ENCODE results near the gene ATP2A1. TPM values are rescaled to one million over a fixed set of nuclear protein-coding genes. Genes with fewer than 3 reads are reported as not detected.
"Not testable (repeated sequence)": the region's sequence is repeated elsewhere in the genome, so short reads cannot be mapped to it uniquely, and the experiment has no call there.

Gene ATP2A1
- total and polyA plus RNA-seq, 2 experiments from 2014 or later, result 0.09 to 0.11 TPM

GRCh38 chr16:28937222-28937876 lies 59.1 kb downstream of the ATP2A1 start:
- Histone ChIP-seq H3K4me1 (ENCODE audit: insufficient read depth) (no peaks in the 10 kb centered on the region), H3K4me2 (ENCODE audit: unreplicated experiment) (no peak overlapping the region), H3K9ac (no peak overlapping the region), H2AFZ (no peak overlapping the region), H3K79me2 (ENCODE audit: insufficient read depth) (no peaks in the 10 kb centered on the region), H3K27me3 (replicated peaks; ENCODE audit: insufficient read depth) (no peaks in the 10 kb centered on the region), H4K20me1 (ENCODE audit: insufficient read depth) (no peaks in the 10 kb centered on the region), H3K36me3 (ENCODE audit: low read depth) (no peaks in the 10 kb centered on the region), H3K27ac (no peak overlapping the region), H3K9me2 (ENCODE audit: insufficient read depth) (no peaks in the 10 kb centered on the region), H3K4me3 (no peak overlapping the region), H3F3A (ENCODE audit: insufficient read depth) (no peaks in the 10 kb centered on the region), H3K9me3 (ENCODE audit: low read depth) (no peaks in the 10 kb centered on the region)
- in situ Hi-C loops (cut with MboI), result loop anchor here (25.0 kb wide), 1 partner anchor 400 kb away; the partner anchor contains the start of gene NUPR1
- DNase-seq, result no peak
- no peak for TF ChIP-seq EZH2 (IDR thresholded peaks at IDR 0.05; ENCODE audit: insufficient read depth, poor library complexity, severe bottlenecking)
- TF ChIP-seq EZH2phosphoT487 (IDR thresholded peaks at IDR 0.05; ENCODE audit: insufficient read depth, low read depth), result no peak
- 67 to 72% methylated on average over 12 to 14 of the region's 14 CpGs for WGBS, 2 experiments (ENCODE audit: low coverage in 1 of 2, low lambda C conversion rate in 2 of 2, missing lambda C conversion rate in 2 of 2)

GRCh38 chr16:28938721-28939120 lies 60.4 kb downstream of the ATP2A1 start:
- H3K4me2 ChIP-seq (ENCODE audit: unreplicated experiment), result no peak overlapping the region
- H3K9me3 ChIP-seq (ENCODE audit: low read depth), result no peaks in the 10 kb centered on the region
- H3K4me3 ChIP-seq, result no peak overlapping the region
- no peaks in the 10 kb centered on the region for H3K36me3 ChIP-seq (ENCODE audit: low read depth)
- H3F3A ChIP-seq (ENCODE audit: insufficient read depth), result no peaks in the 10 kb centered on the region
- H3K27ac ChIP-seq, result no peak overlapping the region
- H3K79me2 ChIP-seq (ENCODE audit: insufficient read depth), result no peaks in the 10 kb centered on the region
- 64 to 65% methylated on average over 7 of the region's 7 CpGs for WGBS, 2 experiments (ENCODE audit: low coverage in 1 of 2, low lambda C conversion rate in 2 of 2, missing lambda C conversion rate in 2 of 2)
- TF ChIP-seq EZH2phosphoT487 (IDR thresholded peaks at IDR 0.05; ENCODE audit: insufficient read depth, low read depth) (no peak), EZH2 (IDR thresholded peaks at IDR 0.05; ENCODE audit: insufficient read depth, poor library complexity, severe bottlenecking) (no peak)
- in situ Hi-C loops (cut with MboI), result loop anchor here (25.0 kb wide), 1 partner anchor 401 kb away; the partner anchor contains the start of gene NUPR1
- H3K4me1 ChIP-seq (ENCODE audit: insufficient read depth), result no peaks in the 10 kb centered on the region
- no peaks in the 10 kb centered on the region for H4K20me1 ChIP-seq (ENCODE audit: insufficient read depth)
- H3K9ac ChIP-seq, result no peak overlapping the region
- no peaks in the 10 kb centered on the region for H3K9me2 ChIP-seq (ENCODE audit: insufficient read depth)
- no peak for DNase-seq
- no peak overlapping the region for H2AFZ ChIP-seq
- no peaks in the 10 kb centered on the region for H3K27me3 ChIP-seq (replicated peaks; ENCODE audit: insufficient read depth)

GRCh38 chr16:28939825-28940224 lies 61.5 kb downstream of the ATP2A1 start:
- H3K79me2 ChIP-seq (ENCODE audit: insufficient read depth); H3K4me2 ChIP-seq (ENCODE audit: unreplicated experiment); H3K27ac ChIP-seq; H3K9ac ChIP-seq; H3K9me2 ChIP-seq (ENCODE audit: insufficient read depth); DNase-seq; H3K27me3 ChIP-seq (replicated peaks; ENCODE audit: insufficient read depth); H4K20me1 ChIP-seq (ENCODE audit: insufficient read depth); H3K9me3 ChIP-seq (ENCODE audit: low read depth); H3K36me3 ChIP-seq (ENCODE audit: low read depth); H3K4me1 ChIP-seq (ENCODE audit: insufficient read depth); H3K4me3 ChIP-seq; H2AFZ ChIP-seq; H3F3A ChIP-seq (ENCODE audit: insufficient read depth): not testable (repeated sequence)
- in situ Hi-C loops (cut with MboI), result loop anchor here (5.0 to 25.0 kb wide), 2 partner anchors 48 to 403 kb away; partner anchors contain the start of gene NUPR1
- WGBS, 2 experiments (ENCODE audit: low coverage in 1 of 2, low lambda C conversion rate in 2 of 2, missing lambda C conversion rate in 2 of 2), result 75 to 82% methylated on average over 7 of the region's 7 CpGs

GRCh38 chr16:28943281-28943680 lies 65.0 kb downstream of the ATP2A1 start:
- no peak overlapping the region for H3K4me3 ChIP-seq
- no peak for TF ChIP-seq EZH2 (IDR thresholded peaks at IDR 0.05; ENCODE audit: insufficient read depth, poor library complexity, severe bottlenecking)
- TF ChIP-seq EZH2phosphoT487 (IDR thresholded peaks at IDR 0.05; ENCODE audit: insufficient read depth, low read depth), result no peak
- H2AFZ ChIP-seq, result no peak overlapping the region
- H3F3A ChIP-seq (ENCODE audit: insufficient read depth), result no peaks in the 10 kb centered on the region
- no peaks in the 10 kb centered on the region for H3K79me2 ChIP-seq (ENCODE audit: insufficient read depth)
- no peaks in the 10 kb centered on the region for H3K9me2 ChIP-seq (ENCODE audit: insufficient read depth)
- no peak overlapping the region for H3K4me2 ChIP-seq (ENCODE audit: unreplicated experiment)
- in situ Hi-C loops (cut with MboI), result loop anchor here (5.0 to 25.0 kb wide), 2 partner anchors 51 to 406 kb away; partner anchors contain the start of gene NUPR1
- no peaks in the 10 kb centered on the region for H3K27me3 ChIP-seq (replicated peaks; ENCODE audit: insufficient read depth)
- H3K27ac ChIP-seq, result no peak overlapping the region
- no peaks in the 10 kb centered on the region for H3K9me3 ChIP-seq (ENCODE audit: low read depth)
- no peak for DNase-seq
- H3K4me1 ChIP-seq (ENCODE audit: insufficient read depth), result no peaks in the 10 kb centered on the region
- no peaks in the 10 kb centered on the region for H4K20me1 ChIP-seq (ENCODE audit: insufficient read depth)
- H3K36me3 ChIP-seq (ENCODE audit: low read depth), result no peaks in the 10 kb centered on the region
- no peak overlapping the region for H3K9ac ChIP-seq

Data from GM23248 (cell line).